GM18507 (cell line): ENCODE data around the gene UCK2.

Experiments used
- DNase-seq: peaks from one replicate; pipeline ENCODE4 v3.0.0; 2011; ENCODE audit warnings: low read depth; ENCODE audit not compliant: insufficient read length; ENCODE audit errors: extremely low spot score
- FAIRE-seq: peaks from 2 replicates; lab custom pipeline; 2011; peaks lifted over from hg19 to GRCh38; lab: Jason Lieb, UNC

UCK2 gene

DNA sequence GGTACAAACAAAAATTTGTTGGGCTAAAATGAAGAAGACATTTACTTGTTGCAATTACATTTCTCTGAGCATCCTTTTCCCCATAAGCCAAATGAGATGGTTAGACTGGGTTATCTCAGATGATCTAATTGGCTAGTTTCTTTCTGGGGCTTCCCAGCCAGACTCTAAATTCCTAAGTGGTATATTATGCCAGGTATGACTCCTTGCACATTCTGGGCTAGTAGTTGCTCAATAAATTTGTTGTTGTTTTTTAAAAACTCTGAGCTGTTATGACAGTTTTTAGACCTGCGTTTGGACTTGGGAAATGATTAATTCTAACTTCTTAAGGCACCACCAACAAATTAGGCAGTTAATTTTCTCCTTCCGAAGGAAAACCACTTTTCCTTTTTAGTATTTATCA lies 66.1 kb downstream of the UCK2 start:
- FAIRE-seq, result no peak

DNA sequence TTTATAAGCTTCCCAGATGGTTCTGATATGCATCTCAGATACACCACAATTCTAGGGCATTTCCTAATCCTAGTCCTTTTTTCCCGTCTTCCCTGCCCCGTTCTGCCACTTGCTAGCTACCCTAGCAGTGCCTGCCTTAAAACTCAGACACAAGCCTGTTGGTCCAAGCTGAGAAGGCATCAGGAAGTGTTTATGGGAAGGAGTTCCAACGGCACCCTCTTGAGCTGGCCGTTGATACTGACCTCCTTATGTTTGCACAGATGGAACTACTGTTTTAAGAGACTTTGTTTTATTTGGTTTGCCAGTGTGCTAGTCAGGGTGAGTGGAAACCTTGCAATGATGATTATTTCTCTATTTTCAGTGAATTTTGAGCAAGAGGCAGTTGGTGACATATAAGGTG lies 67.2 kb downstream of the UCK2 start:
- no peak for DNase-seq
- no peak for FAIRE-seq

More for the DNA sequence above, 66.1 kb downstream of the UCK2 start:
- DNase-seq, result no peak

DNA sequence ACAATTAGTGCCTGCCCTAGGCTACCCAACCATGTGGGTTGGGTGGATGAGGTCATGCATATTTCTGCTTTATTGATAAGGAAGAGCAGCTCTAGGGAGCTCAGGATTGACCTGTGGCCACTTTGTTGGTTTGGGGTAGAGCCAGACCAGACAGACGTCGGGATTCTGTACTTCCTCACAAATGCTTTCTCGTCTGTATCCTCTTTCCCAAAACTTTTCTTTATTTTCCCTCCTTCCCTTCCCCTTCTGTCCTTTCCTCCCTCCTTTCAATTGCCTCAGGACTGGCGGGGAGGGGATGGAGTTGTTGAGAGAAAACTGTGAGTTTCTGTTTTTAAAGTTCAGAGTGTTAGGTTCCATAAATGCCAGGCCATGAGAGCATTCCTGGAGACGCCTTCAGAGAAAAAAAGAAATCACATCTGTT lies 68.0 kb downstream of the UCK2 start:
- FAIRE-seq (no peak), DNase-seq (no peak)

DNA sequence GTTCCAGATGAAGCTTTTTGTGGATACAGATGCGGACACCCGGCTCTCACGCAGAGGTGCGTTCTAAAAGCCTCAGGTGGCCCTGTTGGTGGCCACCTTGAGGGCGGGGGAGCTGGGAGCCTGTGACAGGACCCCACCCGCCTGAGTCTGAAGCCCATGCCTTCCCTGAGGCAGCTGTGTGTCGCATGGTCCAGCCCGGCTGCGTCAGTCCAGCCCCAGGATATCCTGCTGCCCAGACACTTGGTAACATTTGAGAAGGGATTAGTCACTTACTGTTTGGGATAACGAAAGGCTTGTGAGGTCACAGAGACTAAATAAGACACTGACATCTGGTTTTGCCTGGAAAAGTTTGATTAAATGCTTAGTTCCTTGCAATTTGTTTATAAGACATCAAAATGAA lies 68.9 kb downstream of the UCK2 start:
- DNase-seq (no peak), FAIRE-seq (no peak)

DNA sequence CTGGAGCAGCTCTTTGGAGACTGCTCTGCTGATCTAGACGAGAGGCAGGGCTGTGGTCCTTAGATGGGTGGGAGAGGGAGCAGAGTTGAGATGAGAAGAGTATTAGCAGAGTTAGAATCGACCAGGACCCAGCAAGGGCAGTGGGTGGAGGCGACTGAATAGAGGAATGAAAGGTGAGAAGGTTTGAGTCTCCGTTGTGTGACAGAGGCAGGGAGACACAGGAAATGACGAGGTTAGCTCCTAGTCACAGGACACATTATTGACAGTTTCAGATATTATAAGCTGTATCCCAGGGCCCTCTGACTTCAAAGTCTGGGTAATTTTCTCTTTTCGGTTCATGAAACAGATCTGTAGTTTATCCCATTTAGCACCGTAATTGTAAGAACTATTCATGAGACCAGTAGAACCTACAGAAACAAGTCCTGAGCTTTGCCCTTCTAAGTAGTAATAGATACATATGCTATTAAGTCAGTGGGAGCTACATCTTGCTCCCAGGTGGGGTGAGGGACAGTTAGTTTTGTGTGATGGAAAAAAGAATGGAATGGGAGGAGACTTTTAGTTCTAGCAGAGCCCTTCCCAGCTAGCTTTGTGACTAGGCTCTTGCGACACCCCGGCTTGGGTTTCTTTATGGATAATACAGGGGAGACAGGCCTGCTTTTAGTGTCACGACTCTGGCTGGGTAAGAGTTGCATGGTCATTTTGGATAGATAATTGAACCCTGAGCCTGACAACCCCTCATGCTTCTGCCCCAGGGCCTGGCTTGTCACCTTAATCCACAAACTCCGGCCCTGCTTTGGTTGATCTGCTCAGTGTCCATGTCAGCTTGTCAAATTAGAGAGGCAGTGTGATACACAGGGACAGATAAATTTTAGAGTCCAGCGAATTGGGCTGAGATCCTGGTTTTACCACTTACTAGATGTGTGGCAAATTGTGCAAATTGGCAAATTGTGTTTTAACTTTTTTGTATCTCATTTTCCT lies 70.2 kb downstream of the UCK2 start:
- peak; percentile 12 for FAIRE-seq
- no peak for DNase-seq

DNA sequence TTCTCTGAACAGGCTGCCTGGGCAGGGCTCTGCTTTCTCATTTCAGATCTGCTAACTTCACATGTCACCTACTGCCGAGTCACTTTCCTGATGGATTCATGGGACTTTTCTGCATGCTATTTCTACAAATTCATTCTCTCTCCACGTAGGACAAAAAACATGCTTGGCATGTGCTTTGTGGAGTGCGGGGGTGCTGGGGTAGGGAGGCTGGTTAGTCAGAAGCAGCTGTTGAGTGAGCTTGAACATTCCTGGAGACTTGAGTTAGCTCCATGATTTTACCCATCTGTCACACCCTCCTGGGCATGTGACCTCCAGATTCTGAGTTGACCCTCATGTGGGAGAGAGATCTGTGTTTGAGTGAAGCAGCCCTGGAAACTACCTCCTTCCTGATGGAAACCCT lies 71.4 kb downstream of the UCK2 start:
- no peak for FAIRE-seq
- DNase-seq, result no peak

DNA sequence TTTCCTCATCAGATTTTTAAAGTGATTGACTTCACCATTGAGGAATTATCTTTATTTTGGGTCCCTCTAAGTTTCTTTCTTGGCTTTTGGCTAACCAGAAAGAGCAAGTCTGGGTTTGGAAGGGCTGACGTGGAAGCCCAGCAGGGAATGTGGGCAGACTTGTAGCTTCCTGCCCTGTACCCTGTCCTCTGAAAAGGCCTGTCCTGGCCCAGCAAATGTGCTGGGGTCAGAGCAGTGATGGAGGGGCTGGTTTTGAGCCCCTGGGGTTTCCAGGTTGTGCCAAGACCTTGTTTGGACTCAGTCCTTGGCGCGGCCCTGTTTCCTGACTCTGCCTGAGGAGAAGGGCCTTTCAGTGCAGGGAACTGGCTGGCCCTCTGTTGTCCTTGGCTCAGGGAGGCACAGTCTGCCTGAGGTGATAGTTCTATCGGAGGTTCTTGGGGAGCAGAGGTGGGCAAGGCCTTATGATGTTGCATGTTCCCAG lies 72.1 kb downstream of the UCK2 start:
- no peak for DNase-seq
- no peak for FAIRE-seq

DNA sequence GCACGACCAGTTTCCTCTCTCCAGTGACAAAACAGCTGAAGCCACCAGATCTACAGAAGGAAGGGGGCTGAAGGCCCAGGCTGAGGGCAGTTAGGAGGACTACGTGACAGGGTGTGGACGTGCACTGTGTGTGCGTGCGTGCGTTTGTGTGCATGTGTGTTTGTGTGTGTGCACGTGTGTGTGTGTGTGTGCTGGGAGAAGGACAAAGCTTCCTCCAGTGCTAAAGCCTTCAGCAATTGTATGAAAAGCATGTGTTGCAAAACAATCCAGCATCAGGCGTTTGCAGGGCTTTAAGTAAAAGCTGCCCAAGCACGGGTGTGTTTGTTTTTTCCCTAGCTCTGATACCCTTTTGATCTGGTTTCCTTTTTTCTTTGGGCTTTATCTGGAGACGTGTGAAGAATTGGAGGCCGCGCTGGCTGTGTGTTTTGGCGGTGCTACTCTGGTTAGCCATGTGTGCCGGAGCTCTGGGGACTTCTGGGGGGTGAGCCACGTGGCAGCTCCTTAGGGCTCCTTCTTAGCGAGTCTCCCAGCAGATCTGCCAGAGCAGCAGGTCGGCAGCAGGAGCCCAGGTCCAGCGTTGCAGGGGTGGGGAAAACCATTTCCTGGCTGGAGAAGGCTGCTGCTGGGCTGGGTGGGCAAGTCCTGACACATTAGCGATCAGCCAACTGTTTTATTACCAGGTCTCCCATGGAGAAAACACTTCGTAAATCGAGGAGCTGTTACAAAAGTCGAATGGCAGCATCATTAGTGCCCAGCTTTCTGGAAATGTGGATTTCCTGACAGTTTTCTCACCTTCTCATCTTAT lies 73.4 kb downstream of the UCK2 start:
- DNase-seq, result no peak
- no peak for FAIRE-seq

DNA sequence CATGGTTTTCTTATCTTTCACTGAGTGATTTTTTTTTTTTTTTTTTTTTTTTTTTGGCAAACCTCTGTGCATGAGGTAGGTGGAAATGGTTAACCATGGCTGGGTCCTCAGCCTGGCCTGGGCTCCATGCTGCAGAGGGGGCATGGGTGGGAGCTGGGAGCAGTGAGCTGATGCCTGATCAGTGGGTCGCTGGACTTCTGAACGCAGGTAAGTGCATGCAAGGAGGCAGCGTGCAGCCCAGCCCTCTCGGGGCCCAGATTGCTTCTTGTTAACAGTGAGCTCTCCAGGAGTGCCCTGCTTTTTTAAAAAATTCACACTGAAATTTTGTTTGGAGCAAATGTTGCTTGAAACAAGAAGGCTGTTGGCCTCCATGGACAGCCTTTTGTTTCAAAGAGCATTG lies 75.2 kb downstream of the UCK2 start:
- FAIRE-seq (no peak), DNase-seq (no peak)

DNA sequence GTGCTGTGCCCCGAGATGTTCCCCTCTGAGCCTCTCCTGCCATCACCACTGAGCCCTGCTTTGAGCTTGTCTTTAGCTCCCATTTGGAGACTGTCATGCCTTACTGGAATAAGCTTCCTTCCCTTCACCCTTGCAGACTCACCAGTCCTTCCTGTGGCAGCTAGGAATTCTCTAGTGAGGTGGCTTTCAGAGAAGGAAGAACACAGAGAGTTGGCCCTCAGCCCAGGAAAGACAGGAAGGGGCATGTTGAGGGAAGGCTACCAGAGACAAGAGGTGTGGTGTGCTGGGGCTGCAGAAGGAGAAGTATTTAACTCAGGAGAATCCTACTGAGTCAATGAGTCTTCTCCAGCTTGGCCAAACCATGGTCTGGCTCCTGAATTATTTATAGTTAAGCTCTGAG lies 76.3 kb downstream of the UCK2 start:
- DNase-seq (no peak), FAIRE-seq (no peak)

DNA sequence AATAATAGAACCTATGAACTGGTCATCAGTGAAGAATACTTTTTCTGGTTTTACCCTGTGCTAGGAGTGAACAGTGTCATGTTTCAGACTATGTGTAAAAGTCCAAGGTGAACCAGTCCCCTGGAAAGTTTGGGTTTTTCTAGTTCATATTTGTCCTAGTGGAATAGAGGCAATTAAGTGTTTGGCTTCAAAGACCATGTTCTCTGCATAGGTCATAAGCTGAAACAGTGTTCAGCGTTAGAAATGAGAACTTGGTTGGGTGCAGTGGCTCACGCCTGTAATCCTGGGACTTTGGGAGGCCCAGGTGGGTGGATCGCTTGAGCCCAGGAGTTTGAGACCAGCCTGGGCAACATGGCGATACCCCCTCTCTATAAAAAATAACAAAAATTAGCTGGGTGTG lies 77.5 kb downstream of the UCK2 start:
- no peak for DNase-seq
- no peak for FAIRE-seq

DNA sequence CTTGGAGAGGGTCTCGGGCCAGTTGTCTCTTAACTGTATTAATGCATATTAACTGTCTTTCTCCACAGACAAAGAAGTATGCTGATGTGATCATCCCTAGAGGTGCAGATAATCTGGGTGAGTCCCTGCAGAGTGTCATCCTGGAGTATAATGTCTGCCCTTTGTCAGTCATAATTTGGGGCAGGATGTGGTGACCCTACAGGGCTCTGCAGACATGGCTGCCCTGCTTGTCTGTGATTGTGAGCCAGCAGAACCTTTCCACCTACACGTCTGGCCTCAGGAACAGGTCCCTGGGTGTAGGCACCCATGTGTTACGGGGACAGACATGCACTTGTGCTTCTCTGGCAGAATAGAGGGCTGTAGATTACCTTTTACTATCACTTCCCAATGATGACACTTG lies 78.4 kb downstream of the UCK2 start:
- DNase-seq (no peak), FAIRE-seq (no peak)

DNA sequence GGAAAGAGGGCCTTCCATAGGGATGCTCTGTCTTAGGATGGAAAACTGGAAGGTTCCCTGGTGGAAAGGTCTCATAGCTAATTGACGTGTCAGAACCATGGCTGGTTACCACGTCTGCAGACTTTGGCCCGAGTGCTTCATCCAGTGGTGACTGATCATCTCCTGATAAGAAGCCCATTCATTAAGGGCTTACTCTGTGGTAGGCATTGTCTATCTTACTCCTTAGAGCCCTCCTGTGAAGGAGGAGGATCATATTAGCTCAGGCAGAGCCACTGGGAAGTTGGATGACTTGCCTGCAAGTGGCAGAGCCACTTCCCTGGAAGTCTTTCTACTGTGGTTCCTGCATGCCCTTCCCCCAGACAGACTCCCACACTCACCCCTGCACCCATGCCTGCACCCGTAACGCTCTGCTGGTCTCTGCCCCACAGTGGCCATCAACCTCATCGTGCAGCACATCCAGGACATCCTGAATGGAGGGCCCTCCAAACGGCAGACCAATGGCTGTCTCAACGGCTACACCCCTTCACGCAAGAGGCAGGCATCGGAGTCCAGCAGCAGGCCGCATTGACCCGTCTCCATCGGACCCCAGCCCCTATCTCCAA lies 79.9 kb downstream of the UCK2 start:
- FAIRE-seq (no peak), DNase-seq (no peak)

DNA sequence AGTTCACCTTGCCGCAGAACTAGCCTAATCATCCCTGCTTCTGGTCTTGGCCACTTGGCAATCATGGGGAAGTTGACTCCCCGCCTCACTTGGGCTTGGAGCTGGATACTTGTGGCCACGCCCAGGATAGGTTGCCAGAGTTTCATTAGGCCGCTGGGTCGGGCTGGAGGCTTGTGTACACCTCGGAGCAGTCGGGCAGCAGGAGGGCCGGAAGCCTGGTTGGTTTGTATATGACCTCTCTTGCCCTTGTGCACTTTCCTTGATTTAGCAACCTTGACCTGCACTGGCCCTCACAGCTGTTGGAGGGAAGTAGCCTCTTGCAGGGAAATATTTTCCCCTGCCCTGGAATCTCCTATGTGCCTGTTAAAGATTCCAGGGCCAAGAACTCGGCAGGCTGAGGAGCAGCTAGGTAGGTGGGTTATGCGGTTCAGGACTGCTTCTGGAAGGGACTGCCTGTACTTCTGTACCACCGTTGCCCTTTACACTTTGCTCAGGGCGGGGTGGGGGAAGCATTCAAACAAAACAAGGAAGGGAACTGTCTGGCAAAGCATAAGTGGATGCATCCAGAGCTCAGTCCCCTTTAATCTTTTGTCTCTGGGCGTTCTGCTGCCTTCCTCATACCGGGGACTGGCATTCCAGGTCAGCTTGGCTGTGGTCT lies 83.5 kb downstream of the UCK2 start:
- no peak for FAIRE-seq

DNA sequence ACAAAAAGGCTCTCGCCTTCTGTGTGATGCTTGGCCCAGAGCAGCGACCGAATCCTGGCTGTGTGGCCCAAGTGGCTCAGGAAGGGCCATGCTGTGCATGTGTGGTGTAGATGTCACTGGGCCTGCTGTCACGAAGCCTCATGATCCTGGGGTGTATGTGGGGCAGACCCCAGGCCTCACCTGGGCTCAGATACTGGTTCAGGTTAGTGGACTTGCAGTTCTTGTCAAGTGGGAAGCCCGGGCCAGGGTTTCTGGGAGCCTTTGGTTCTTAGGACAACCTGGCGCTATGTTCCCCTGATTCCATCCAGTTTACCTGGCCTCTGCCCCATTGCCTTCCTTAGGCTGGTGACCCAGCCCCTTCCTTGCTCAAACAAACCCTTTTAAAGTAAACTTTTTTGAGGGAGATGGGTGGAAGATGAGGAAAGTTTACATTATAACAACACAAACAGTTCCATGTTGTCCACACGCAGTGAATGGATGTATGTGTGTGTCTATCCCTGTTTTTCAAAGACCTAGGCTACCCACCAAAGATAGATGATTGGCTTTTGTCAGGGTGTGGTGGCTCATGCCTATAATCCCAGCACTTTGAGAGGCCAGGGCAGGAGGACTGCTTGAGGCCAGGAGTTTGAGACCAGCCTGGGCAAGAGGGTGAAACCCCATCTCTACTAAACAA lies 84.3 kb downstream of the UCK2 start:
- DNase-seq (no peak), FAIRE-seq (no peak)

More for the DNA sequence above, 83.5 kb downstream of the UCK2 start:
- no peak for DNase-seq

DNA sequence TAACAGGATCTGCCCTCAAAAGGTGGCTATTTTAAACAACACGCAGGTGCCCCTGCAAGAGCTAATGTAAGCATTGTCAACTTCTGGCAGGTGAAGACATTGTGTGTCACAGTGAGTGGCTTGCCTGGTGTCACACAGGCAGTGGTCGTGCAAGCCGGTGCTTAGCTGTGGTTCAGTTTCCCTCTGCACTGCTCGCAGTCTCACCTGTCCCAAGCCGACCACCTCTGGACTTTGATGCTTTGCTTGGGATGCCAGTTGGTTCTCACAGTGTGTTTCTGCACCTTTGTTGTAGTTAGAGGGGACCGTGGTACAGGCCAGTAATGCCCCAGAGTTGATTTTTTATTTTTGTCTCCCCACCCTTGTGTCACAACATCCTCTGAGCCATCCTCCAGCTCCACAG lies 85.2 kb downstream of the UCK2 start:
- FAIRE-seq (no peak), DNase-seq (no peak)

DNA sequence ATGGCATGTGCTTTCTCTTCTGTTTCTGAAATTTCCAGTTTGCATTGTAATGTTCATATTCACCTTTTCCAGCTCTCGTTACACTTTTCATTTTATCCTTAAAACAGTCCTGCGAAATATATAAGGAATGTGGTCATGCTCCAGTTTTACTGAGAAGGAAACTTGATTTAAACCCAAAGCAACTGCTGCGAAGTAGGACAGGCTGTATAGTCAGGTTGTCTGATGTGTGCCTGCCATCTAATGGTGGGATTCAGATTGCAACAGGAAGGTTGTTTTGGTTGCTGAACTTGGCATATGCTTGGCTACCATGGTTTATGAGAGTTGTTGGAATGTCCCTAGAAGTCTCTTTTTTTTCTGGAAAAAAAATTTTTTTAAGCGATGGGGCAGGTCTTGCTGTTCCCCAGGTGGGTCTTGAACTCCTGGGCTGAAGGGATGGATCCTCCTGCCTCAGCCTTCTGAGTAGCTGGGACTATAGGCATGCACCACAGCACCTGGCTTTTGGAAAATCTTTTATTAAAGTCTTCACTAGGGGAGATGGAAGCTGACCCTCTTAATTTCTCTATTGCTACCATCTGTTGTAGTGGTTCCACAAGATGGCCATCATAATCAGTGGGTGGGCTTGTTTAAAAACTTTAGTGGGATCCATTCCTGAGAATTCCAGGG lies 86.9 kb downstream of the UCK2 start:
- DNase-seq (peak; percentile 51), FAIRE-seq (peak; percentile 94)

DNA sequence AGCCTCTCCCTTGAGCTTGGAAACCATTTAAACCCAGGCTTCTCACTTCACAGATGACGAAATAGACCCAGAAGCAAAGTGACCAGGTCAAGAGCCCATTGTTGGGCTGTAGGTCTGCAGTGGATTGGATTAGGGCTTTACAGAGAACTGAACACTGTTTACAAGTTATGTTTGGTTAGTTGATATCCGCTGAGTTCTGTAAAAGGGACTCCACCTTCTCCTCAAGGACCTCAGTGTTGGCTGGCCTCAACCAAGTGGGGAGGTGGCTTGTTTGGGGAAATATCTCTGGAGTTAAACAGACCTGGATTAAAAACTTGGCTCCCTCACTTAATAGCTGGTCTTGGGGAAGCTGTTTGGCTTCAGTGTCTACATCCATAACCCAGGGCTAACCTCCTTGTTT lies 88.1 kb downstream of the UCK2 start:
- DNase-seq (no peak), FAIRE-seq (no peak)

DNA sequence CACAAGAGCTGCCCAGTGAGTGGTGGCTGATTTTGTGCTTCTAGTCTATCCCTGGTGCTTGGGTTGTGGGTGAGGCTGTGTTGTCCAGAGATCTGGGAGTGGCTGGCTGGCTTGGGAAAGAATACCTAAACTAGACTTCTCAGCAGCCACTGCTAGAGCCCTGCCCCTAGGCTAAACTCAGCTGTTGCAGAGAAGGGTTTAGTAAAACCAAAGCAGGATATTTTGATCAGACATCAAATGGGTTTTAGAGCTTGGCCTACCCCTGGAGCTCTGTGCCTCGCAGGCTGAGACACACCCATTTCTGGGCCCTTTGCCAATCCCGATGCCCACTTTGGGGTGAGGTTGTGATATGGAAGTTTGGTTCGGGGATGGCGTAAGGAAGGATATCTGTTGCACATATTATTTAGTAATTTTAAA lies 88.5 kb downstream of the UCK2 start:
- DNase-seq, result no peak
- no peak for FAIRE-seq
